ENCODE results near the gene ABHD2.

GRCh38 chr15:89186803-89187202 is 98.5 kb downstream of the ABHD2 start:
- TF ChIP-seq CTCF (IDR thresholded peaks at IDR 0.05) (no peak), POLR2A (IDR thresholded peaks at IDR 0.05) (no peak)
